Ishikawa (cell line): ENCODE measurements around the gene FMN2.

Experiments used
- EP300 ChIP-seq: IDR thresholded peaks from 2 replicates; pipeline ENCODE4 v1.6.1; 2012; ENCODE audit warnings: borderline replicate concordance
- MAX ChIP-seq: IDR thresholded peaks from 2 replicates; pipeline ENCODE4 v1.6.1; 2012
- ZBTB7A ChIP-seq: IDR thresholded peaks from 2 replicates; pipeline ENCODE4 v1.6.1; 2012; ENCODE audit warnings: low read depth

- TF ChIP-seq ZBTB7A (no peak), EP300 (no peak), MAX (no peak)
Measured at GRCh38 chr1:240284656-240285414, 193.2 kb downstream of the FMN2 start.
